Measurements from ENCODE around the gene NR1H4.

DNA sequence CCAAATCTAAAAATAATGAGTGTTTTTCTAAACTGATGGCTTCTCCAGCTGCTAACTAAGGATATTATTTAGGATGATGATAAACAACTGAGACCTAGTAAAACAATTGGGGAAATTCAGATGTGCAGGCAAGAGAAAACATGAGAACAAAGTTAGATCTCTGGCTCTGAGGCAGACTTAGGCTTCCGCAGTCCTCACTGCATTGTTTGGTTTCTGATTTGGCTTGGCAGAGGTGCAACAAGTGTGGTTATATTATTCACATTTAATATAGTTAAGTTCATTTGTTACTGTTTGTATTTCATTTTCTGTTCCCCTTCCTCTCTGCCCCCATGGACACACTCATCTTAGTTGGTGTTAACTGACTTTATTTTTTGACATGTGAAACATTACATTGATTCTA, 30.2 kb upstream of the NR1H4 start:
- TF ChIP-seq SP1 (CRISPR knock-in tag; conservative IDR thresholded peaks at IDR 0.05) (no peak), NFE2L1 (CRISPR knock-in tag; IDR thresholded peaks at IDR 0.05) (no peak), ZNF416 (CRISPR knock-in tag; IDR thresholded peaks at IDR 0.05) (no peak), IRF2 (CRISPR knock-in tag; IDR thresholded peaks at IDR 0.05; ENCODE audit: borderline replicate concordance, low read depth) (no peak)
- TF ChIP-seq, protein P1, sequence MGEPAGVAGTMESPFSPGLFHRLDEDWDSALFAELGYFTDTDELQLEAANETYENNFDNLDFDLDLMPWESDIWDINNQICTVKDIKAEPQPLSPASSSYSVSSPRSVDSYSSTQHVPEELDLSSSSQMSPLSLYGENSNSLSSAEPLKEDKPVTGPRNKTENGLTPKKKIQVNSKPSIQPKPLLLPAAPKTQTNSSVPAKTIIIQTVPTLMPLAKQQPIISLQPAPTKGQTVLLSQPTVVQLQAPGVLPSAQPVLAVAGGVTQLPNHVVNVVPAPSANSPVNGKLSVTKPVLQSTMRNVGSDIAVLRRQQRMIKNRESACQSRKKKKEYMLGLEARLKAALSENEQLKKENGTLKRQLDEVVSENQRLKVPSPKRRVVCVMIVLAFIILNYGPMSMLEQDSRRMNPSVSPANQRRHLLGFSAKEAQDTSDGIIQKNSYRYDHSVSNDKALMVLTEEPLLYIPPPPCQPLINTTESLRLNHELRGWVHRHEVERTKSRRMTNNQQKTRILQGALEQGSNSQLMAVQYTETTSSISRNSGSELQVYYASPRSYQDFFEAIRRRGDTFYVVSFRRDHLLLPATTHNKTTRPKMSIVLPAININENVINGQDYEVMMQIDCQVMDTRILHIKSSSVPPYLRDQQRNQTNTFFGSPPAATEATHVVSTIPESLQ (CRISPR knock-in tag; IDR thresholded peaks at IDR 0.05): no peak
- TF ChIP-seq, protein P2, sequence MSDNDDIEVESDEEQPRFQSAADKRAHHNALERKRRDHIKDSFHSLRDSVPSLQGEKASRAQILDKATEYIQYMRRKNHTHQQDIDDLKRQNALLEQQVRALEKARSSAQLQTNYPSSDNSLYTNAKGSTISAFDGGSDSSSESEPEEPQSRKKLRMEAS (CRISPR knock-in tag; IDR thresholded peaks at IDR 0.05): no peak
- TF ChIP-seq, protein P3, sequence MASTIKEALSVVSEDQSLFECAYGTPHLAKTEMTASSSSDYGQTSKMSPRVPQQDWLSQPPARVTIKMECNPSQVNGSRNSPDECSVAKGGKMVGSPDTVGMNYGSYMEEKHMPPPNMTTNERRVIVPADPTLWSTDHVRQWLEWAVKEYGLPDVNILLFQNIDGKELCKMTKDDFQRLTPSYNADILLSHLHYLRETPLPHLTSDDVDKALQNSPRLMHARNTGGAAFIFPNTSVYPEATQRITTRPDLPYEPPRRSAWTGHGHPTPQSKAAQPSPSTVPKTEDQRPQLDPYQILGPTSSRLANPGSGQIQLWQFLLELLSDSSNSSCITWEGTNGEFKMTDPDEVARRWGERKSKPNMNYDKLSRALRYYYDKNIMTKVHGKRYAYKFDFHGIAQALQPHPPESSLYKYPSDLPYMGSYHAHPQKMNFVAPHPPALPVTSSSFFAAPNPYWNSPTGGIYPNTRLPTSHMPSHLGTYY (CRISPR knock-in tag; IDR thresholded peaks at IDR 0.05): no peak
- TF ChIP-seq, protein P4, sequence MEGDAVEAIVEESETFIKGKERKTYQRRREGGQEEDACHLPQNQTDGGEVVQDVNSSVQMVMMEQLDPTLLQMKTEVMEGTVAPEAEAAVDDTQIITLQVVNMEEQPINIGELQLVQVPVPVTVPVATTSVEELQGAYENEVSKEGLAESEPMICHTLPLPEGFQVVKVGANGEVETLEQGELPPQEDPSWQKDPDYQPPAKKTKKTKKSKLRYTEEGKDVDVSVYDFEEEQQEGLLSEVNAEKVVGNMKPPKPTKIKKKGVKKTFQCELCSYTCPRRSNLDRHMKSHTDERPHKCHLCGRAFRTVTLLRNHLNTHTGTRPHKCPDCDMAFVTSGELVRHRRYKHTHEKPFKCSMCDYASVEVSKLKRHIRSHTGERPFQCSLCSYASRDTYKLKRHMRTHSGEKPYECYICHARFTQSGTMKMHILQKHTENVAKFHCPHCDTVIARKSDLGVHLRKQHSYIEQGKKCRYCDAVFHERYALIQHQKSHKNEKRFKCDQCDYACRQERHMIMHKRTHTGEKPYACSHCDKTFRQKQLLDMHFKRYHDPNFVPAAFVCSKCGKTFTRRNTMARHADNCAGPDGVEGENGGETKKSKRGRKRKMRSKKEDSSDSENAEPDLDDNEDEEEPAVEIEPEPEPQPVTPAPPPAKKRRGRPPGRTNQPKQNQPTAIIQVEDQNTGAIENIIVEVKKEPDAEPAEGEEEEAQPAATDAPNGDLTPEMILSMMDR (IDR thresholded peaks at IDR 0.05): no peak

All from WTC11 (cell line).